GM10847 (cell line): ENCODE measurements around the gene KDM4B.

Experiments
- POLR2A ChIP-seq: IDR thresholded peaks from 2 replicates; pipeline ENCODE4 v1.6.1; 2011; ENCODE audit not compliant: insufficient read length; ENCODE audit errors: extremely low read depth

Gene KDM4B

GRCh38 chr19:5035793-5036697, 67.1 kb downstream of the KDM4B start:
- no peak for TF ChIP-seq POLR2A

- TF ChIP-seq POLR2A, result no peak
Measured at GRCh38 chr19:5036698-5037563, 68.0 kb downstream of the KDM4B start.

- no peak for TF ChIP-seq POLR2A
Measured at GRCh38 chr19:5037936-5038335, 69.0 kb downstream of the KDM4B start.

GRCh38 chr19:5038631-5039271, 69.8 kb downstream of the KDM4B start:
- TF ChIP-seq POLR2A, result no peak

GRCh38 chr19:5039642-5040543, 71.0 kb downstream of the KDM4B start:
- no peak for TF ChIP-seq POLR2A

DNA sequence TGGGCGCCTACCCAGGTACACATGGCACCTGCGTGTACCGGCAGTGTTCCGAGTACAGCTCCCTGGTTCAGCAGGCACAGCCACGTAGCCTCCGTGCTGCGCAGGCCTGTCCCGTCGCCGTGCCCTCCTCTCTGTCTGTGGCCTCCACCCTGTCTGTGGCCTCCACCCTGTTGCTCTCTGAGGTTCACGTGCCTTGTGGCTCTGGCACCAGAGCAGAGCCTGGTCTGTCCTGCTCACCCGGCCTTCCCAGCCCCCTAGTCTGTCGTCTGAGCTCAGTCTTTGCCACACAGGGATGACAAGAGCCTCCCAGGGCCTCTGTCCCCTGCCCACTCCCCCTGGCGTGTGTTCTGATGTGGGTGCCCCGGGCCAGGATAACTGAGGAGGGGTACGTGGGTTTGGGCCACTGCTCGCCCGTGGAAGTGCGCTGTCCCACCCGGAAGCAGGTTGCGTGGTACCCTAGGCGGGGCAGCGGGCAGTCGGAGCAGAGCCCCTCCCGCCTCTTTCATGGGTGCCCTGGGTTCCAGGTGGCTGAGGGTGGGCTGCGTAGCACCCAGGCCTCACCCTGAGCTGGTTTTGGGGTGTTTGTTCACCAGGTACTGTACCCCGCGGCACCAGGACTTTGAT, 71.7 kb downstream of the KDM4B start:
- no peak for TF ChIP-seq POLR2A

DNA sequence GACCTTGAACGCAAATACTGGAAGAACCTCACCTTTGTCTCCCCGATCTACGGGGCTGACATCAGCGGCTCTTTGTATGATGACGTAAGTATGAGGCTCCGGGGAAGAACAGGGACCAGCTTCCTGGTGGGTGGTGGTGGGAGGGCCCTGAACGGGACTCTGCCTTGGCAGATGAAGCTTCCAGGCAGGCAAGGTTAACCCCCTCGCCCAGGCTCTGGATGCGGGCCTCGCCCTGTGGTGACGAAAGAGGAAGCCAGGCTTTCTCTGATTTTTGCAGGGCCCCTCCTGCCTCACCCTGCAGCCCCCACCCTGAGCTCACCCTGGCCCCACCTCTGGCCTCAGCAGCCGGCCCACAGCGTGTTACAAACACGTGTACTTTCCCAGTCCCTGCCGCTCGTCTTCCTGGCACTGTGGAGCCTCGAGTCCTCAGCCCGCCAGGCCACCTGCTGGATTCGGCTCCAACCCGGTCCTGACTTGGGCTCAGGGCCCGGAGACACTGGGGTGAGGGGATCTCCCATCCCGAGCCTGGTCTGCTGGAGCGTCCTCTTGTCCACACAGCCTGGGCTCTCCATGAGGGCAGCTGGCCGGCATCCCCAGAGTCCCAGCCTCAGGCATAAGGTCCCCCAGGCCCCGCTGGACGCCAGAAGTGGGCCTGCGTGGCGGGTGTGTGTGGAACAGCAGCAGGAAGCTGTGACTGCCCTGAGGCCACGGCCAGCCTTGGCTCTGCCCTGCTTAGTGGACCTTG, 72.4 kb downstream of the KDM4B start:
- TF ChIP-seq POLR2A, result no peak

GRCh38 chr19:5041913-5042187, 72.9 kb downstream of the KDM4B start:
- no peak for TF ChIP-seq POLR2A

DNA sequence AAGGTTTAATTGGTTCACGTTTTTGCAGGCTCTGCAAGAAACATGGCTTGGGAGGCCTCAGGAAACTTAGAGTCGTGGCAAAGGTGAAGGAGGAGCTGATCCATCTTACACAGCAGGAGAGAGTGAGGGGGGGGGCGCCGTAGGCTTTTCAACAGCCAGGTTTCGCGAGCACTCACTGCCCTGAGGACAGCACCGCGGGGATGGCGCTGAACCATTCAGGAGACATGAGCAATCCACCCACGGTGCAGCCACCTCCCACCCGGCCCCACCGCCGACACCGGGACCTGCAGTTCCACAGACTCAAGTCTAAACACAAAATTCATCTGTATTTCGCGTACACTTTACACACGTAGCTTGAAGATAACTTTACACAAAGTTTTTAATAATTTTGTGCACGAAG, 73.6 kb downstream of the KDM4B start:
- no peak for TF ChIP-seq POLR2A

DNA sequence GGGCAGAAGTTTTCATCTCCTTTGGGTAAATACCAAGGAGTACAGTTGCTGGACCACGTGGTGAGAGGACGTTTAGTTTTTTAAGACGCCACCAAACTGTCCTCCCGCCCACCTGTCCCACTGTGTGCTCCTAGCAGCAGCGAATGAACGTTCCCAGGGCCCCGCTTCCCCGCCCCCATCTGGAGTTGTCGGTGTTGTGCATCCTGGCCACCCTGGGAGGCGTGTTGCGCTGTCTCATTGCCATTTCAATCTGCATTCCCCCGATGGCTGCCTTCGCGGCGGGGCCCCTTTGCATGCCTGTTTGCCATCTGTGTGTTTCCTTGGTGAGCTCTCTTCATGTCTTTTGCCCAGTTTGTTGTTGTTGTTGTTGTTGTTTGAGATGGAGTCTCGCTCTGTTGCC, 76.1 kb downstream of the KDM4B start:
- no peak for TF ChIP-seq POLR2A

GRCh38 chr19:5045956-5046338, 77.0 kb downstream of the KDM4B start:
- TF ChIP-seq POLR2A, result no peak

GRCh38 chr19:5046339-5047039, 77.6 kb downstream of the KDM4B start:
- no peak for TF ChIP-seq POLR2A
